Thymus (tissue), 11 donors: Measurements from ENCODE around the gene EED. TPM values are rescaled to one million over a fixed set of nuclear protein-coding genes. Genes with fewer than 3 reads are reported as not detected.

Experiments used
- DNase-seq, 9 donors: peaks; one replicate each; pipeline ENCODE4 v3.0.0-alpha.2; 2013; ENCODE audit warnings: low spot score in 9 of 9, low read depth in 6 of 9, missing footprints in 1 of 9
- H3K27ac ChIP-seq, 2 donors: one replicate each; pipeline ENCODE4 v1.5.1; 2013; ENCODE audit warnings: control low read depth in 1 of 2, low read depth in 1 of 2, low read length in 1 of 2, mild to moderate bottlenecking in 1 of 2, moderate library complexity in 1 of 2
- H3K27me3 ChIP-seq, 2 donors: one replicate each; pipeline ENCODE4 v1.5.1; 2013; ENCODE audit warnings: low read length in 1 of 2; ENCODE audit not compliant: control insufficient read depth in 2 of 2, insufficient read depth in 1 of 2
- H3K36me3 ChIP-seq, 2 donors: one replicate each; pipeline ENCODE4 v1.5.1; 2013; ENCODE audit warnings: low read length in 1 of 2, mild to moderate bottlenecking in 1 of 2, moderate library complexity in 1 of 2; ENCODE audit not compliant: control insufficient read depth in 2 of 2, insufficient read depth in 2 of 2
- H3K4me1 ChIP-seq, 2 donors: one replicate each; pipeline ENCODE4 v1.5.1; 2013; ENCODE audit warnings: low read length in 2 of 2; ENCODE audit not compliant: control insufficient read depth in 2 of 2, insufficient read depth in 2 of 2
- H3K4me3 ChIP-seq, 2 donors: one replicate each; pipeline ENCODE4 v1.5.1; 2013; ENCODE audit warnings: low read length in 2 of 2, control low read depth in 1 of 2, mild to moderate bottlenecking in 1 of 2
- H3K9me3 ChIP-seq, 2 donors: one replicate each; pipeline ENCODE4 v1.5.1; 2013; ENCODE audit warnings: low read length in 1 of 2, mild to moderate bottlenecking in 1 of 2; ENCODE audit not compliant: control insufficient read depth in 2 of 2, insufficient read depth in 1 of 2
- WGBS: extraction: QIAGEN DNeasy Blood & Tissue Kit; methylation state at CpG from one replicate; pipeline ENCODE4 v1.1.7; 2013; 5-methylcytosine and 5-hydroxymethylcytosine counted together
- polyA plus RNA-seq: library from polyadenylated mRNA; stranded (reverse); fragments of 200-250 nt; gene quantifications from one replicate; pipeline ENCODE4 v1.2.3, GENCODE V29; 2013
- total RNA-seq: library from RNA; stranded (reverse); fragments of 120-200 nt; gene quantifications from one replicate; pipeline ENCODE4 v1.2.4, GENCODE V29; 2013
- donor health status: healthy.

Gene EED
- total and polyA plus RNA-seq, 2 donors, result 23.8 to 32.1 TPM

DNA sequence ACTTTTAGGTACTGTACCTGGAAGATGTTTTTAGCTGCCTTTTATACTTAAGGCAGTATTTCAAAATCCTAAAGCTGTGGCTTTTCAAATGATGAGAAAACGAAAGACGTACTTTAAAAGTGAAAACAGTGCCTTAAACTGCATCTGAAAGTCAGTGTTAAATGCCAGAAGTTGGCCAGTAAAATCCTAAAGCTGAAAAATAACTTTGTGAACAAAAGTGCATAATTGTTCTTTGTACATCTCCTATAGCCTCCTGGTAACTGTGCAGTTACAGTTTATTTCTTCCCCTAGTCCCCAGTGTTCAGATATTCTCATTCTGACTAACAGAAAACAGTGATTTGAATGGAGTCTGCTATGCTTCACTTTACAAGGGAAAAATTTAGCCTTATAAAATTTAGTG, 6.8 kb downstream of the EED start:
- Histone ChIP-seq H3K4me3 (no peak overlapping the region), H3K27ac (no peak overlapping the region), H3K36me3 (peaks cover 4 to 15% of the 10 kb centered on the region in 2 donors), H3K4me1 (no peaks in the 10 kb centered on the region), H3K27me3 (no peaks in the 10 kb centered on the region), H3K9me3 (no peaks in the 10 kb centered on the region)
- DNase-seq, result no peak
- WGBS, result 94% methylated on average over 2 of the region's 2 CpGs

DNA sequence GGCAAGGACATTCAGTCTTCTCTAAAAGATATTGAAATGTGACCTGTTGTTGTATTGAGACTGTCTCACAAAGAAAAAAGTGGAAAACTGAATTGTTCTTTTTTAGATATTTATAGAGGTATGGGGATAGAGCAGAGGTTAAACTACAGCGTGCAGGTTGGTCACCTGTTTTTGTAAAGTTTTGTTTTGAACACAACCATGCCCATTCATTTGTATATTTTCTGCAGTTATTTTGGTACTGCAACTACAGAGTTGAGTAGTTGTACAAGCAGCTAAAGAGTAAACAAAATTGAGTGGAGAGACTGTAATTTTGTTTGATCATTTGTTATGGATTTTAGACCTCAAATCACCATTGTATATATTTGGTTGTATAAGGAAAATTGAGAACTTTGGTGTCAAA, 11.3 kb downstream of the EED start:
- Histone ChIP-seq H3K4me1 (no peaks in the 10 kb centered on the region), H3K27me3 (no peaks in the 10 kb centered on the region), H3K36me3 (peaks cover 16 to 44% of the 10 kb centered on the region in 2 donors), H3K4me3 (no peak overlapping the region), H3K9me3 (no peaks in the 10 kb centered on the region), H3K27ac (no peak overlapping the region)
- no peak for DNase-seq
- WGBS, result 95% methylated on average over 1 of the region's 1 CpG

DNA sequence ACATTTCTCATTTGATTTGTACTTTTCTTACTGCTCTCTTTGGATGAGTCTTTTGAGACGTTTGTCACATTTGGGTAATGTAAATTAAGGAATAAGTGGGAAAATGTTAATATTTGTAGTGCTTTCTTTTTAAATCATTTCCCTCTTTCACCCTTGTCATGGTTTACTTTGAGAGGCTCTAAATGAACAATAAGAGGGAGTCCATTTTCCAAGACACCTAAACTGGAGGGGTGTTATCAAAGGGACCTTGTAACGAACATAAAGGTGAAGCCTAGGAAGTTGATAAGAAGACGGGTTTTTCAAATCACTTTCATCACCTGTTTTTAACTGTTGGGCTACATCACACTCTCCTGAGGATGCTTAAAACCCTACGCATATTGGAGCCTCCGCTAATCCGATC, 12.1 kb downstream of the EED start:
- Histone ChIP-seq H3K27ac (no peak overlapping the region), H3K9me3 (no peaks in the 10 kb centered on the region), H3K36me3 (peaks cover 20 to 45% of the 10 kb centered on the region in 2 donors), H3K27me3 (no peaks in the 10 kb centered on the region), H3K4me3 (no peak overlapping the region), H3K4me1 (no peaks in the 10 kb centered on the region)
- no peak for DNase-seq
- 77% methylated on average over 6 of the region's 6 CpGs for WGBS

DNA sequence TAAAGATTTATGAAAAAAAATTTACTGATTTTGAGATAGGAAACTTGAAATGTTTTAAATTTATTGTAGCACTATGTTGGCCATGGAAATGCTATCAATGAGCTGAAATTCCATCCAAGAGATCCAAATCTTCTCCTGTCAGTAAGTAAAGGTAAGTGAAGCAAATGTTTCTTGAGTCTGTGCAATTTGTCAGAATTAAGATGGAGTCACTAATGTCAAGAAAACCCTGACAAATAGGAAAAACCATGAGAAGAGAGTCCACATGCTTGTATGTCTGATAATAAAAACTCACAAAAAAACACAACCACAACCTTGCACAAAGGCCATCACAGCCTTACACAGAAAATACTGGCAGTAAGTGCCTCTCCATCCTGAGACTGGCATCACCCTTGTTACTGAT, 12.9 kb downstream of the EED start:
- DNase-seq, result no peak

DNA sequence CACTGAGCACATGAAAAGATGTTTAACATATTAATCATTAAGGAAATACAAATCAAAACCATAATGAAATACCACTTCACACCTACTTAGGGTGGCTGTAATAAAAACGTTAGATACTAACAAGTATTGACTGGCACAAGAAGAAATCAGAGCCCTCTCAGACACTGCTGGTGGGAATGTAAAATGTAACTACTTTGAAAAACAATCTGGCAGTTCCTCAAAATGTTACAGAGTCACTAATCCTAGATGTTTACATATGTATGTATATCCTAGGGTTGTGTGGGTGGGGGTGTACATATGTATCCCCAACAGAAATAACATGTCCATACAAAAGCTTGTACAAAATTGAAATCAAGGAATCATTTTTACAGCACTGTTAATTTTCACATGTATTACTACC, 15.2 kb downstream of the EED start:
- peaks cover 29 to 63% of the 10 kb centered on the region in 2 donors for H3K36me3 ChIP-seq

More for the DNA sequence above, 12.9 kb downstream of the EED start:
- no peaks in the 10 kb centered on the region for H3K27me3 ChIP-seq
- no peak overlapping the region for H3K4me3 ChIP-seq
- H3K36me3 ChIP-seq, result peaks cover 26 to 51% of the 10 kb centered on the region in 2 donors
- no peak overlapping the region for H3K27ac ChIP-seq
- H3K9me3 ChIP-seq, result no peaks in the 10 kb centered on the region
- H3K4me1 ChIP-seq, result no peaks in the 10 kb centered on the region

DNA sequence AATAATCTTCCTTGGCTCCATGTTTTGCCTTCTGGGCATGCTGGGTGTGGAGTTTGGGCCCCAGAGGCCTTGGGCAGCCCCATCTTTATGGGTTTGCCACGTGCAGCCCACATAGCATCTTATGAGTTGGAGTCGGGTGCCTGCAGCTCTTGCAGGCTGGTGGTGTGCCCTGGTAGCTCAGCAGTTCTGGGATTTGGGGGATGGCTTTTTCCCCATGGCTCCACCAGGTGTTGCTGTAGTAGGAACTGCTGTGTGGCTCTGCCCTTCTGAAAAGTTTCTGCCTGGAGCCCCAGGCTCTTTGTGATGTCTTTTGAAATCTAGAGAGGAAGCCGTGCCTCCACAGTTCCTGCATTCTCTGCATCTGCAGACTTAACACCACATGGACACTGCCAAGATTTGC, 16.8 kb downstream of the EED start:
- Histone ChIP-seq H3K9me3 (no peaks in the 10 kb centered on the region), H3K36me3 (peaks cover 29 to 61% of the 10 kb centered on the region in 2 donors), H3K4me3 (no peak overlapping the region), H3K27ac (no peak overlapping the region), H3K27me3 (no peaks in the 10 kb centered on the region), H3K4me1 (no peaks in the 10 kb centered on the region)
- no peak for DNase-seq
- WGBS, result 98% methylated on average over 3 of the region's 3 CpGs

More for the DNA sequence above, 15.2 kb downstream of the EED start:
- no peaks in the 10 kb centered on the region for H3K27me3 ChIP-seq
- 90% methylated on average over 1 of the region's 1 CpG for WGBS
- H3K27ac ChIP-seq, result no peak overlapping the region
- no peak overlapping the region for H3K4me3 ChIP-seq
- no peak for DNase-seq
- H3K4me1 ChIP-seq, result no peaks in the 10 kb centered on the region
- no peaks in the 10 kb centered on the region for H3K9me3 ChIP-seq

DNA sequence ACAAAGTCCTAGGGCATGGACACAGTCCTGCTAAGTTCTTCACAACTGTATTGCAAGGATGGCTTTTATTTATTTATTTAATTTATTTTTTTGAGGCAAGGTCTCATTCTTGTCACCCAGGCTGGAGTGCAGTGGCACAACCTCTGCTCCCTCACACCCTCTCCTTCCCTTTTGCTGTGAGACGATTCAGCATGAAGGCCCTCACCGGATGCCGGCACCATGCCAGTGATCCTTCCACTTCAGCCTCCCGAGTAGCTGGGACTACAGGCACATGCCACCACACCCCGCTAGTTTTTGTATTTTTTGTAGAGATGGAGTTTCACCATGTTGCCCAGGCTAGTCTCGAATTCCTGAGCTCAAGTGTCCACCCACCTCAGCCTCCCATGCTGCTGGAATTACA, 17.8 kb downstream of the EED start:
- DNase-seq, result no peak
- Histone ChIP-seq H3K4me3 (no peak overlapping the region), H3K4me1 (no peaks in the 10 kb centered on the region), H3K36me3 (peaks cover 23 to 53% of the 10 kb centered on the region in 2 donors), H3K9me3 (no peaks in the 10 kb centered on the region), H3K27ac (no peak overlapping the region), H3K27me3 (no peaks in the 10 kb centered on the region)
- WGBS, result 95% methylated on average over 6 of the region's 6 CpGs

DNA sequence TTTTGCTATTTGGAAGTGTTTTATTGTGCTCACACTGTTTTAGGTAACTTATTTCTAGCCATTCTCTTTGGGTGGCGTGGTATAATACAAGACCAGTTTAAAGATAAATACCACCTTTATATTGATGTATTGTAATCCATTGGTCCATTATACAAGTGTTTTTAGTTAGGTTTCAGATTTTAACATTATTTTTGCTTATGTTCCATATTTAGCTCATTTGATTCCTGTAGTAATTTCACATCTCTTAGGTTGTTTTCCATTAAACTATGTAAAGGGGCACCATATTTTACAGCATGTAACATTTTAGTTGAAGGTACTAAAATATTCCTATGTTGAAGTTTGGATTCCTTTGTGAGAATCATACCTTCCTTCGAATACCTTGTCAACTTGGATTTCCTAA, 20.1 kb downstream of the EED start:
- no peaks in the 10 kb centered on the region for H3K27me3 ChIP-seq
- 99% methylated on average over 2 of the region's 2 CpGs for WGBS
- H3K4me1 ChIP-seq, result no peaks in the 10 kb centered on the region
- no peak for DNase-seq
- H3K36me3 ChIP-seq, result peaks cover 20 to 46% of the 10 kb centered on the region in 2 donors
- no peaks in the 10 kb centered on the region for H3K9me3 ChIP-seq
- no peak overlapping the region for H3K4me3 ChIP-seq
- no peak overlapping the region for H3K27ac ChIP-seq

DNA sequence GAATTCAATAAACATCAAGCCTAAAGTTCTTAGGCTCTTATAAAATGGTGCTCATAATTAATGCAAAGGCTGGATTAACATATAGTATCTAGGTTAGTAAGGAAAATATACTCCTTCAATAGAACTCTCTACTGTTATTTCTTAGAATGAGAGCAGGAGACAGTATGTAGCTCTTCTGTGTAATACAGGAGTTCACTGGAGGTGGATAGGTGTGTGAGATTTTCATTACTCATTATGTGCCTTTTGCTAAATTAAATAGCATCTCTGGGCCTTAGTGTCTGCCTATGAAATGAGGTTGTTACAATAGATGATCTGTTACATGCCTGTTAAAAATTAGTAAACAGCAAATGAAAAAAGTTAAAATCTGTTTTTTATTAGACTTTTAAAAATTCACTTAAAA, 20.6 kb downstream of the EED start:
- peaks cover 18 to 45% of the 10 kb centered on the region in 2 donors for H3K36me3 ChIP-seq
- H3K9me3 ChIP-seq, result no peaks in the 10 kb centered on the region
- H3K4me3 ChIP-seq, result no peak overlapping the region
- H3K27me3 ChIP-seq, result no peaks in the 10 kb centered on the region
- H3K27ac ChIP-seq, result no peak overlapping the region
- H3K4me1 ChIP-seq, result no peaks in the 10 kb centered on the region
- DNase-seq, result no peak

DNA sequence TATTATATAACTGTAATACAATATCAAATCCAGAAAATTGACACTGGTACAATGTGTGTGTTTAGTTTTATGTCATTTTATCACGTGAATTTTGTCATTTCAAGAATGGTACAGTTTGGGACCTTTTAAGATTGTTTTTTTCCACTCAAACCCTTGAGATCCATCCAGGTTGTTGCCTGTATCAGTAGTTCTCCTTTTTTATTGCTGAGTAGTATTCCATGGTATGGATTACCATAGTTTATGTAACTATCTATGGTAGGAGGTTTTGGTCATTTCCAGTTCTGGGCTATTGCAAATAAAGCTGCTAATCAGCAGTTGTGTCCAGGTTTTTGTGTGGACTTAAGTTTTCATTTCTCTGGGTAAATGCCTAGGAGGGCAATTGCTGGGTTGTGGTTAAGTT, 25.1 kb downstream of the EED start:
- H3K27ac ChIP-seq, result no peak overlapping the region
- peaks cover 1 to 26% of the 10 kb centered on the region in 2 donors for H3K36me3 ChIP-seq
- H3K4me1 ChIP-seq, result no peaks in the 10 kb centered on the region
- H3K9me3 ChIP-seq, result no peaks in the 10 kb centered on the region
- whole genome bisulfite sequencing, result 94% methylated on average over 1 of the region's 1 CpG
- H3K27me3 ChIP-seq, result no peaks in the 10 kb centered on the region
- no peak overlapping the region for H3K4me3 ChIP-seq
- DNase-seq, result no peak
